HG02973 (cell line): ENCODE measurements around the gene SMO.
"Not testable (repeated sequence)": the region's sequence is repeated elsewhere in the genome, so short reads cannot be mapped to it uniquely, and the experiment has no call there.

Experiments
- ATAC-seq: cut with Tn5 transposase; IDR thresholded peaks from one replicate; pipeline ENCODE4 v1.9.1; 2021; ENCODE audit warnings: moderate library complexity; ENCODE audit not compliant: unreplicated experiment

Gene SMO

DNA sequence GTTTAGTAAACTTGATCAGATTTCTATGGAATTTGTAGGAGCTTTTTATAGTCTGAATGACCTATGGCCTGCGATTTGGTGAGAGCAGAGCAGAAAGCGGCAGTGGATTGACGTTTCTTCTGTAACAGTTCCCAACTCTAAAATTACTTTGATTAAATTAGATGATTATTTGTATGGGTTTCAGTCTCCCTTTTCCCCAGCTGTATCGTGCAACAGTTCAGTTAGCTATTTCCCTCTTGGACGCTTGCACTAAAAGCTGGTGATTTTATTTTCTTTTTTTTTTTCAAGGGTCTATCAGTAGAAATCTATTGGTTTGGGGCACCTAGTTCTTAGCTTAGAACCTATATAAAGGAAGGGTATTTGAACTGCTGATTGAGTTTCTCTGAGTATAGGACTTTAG, 43.2 kb downstream of the SMO start:
- ATAC-seq, result no peak

GRCh38 chr7:129238546-129238945, 50.1 kb downstream of the SMO start:
- no peak for ATAC-seq

DNA sequence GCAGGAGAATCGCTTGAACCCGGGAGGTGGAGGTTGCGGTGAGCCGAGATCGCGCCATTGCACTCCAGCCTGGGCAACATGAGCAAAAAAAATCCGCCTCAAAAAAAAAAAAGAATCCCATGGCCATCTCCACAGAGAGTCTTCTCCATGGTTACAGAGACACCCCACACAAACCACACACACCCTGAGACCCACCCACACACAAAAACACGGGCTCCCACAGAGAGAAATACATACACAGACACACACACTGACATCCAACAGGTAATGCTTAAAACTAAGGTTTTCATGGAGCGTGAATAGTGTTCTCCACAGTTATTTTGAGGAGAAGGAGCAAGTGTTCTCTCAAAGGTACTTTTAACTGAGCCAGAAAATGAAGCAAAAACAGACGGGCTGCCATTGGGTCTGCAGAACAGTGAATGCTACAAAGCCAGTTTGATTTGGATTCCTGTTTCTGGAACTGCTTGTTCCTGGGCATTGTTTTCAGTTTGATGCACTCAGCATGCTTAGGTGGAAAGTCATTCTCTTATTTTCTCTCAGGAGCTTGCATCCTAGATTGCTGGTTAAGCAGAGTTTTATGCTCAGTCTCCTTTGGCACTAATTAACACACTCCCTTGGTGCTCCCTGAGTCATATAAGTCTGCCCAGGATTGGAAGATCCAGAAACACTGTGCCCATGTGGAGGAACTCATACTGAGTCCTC, 51.8 kb downstream of the SMO start:
- ATAC-seq, result no peak

DNA sequence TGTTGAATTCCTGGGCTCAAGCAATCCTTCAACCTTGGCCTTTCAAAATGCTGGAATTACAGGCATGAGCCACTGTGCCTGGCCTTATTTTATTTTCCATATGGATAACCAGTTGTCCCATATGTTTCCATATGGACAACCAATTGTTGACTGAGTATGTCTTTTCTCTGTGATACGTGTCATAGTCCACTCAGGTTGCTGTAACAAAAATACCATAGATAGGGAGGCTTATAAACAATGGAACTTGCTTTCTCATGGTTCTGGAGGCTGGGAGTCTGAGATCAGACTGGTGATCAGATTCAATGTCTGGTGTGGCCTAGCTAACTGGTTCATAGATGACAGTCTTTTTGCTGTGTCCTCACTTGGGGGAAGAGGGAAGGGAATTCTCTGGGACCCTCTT, 55.8 kb downstream of the SMO start:
- ATAC-seq, result no peak

GRCh38 chr7:129245533-129245932, 57.1 kb downstream of the SMO start:
- no peak for ATAC-seq

GRCh38 chr7:129247087-129247486, 58.7 kb downstream of the SMO start:
- no peak for ATAC-seq

GRCh38 chr7:129252128-129252527, 63.7 kb downstream of the SMO start:
- no peak for ATAC-seq

DNA sequence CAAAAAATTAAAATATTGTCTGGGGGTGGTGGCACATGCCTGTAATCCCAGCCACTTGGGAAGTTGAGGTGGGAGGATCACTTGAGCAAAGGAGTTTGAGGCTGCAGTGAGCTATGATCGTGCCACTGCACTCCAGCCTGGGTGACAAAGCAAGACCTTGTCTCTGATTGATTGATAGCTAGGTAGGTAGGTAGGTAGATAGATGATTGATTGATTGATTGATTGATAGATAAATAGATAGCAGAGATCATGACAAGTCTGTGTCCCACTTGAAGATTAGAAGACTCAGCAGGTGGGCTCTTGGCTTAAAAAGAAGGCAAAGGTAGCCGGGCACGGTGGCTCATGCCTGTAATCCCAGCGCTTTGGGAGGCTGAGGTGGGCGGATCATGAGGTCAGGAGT, 64.2 kb downstream of the SMO start:
- ATAC-seq, result not testable (repeated sequence)

GRCh38 chr7:129255800-129256199, 67.4 kb downstream of the SMO start:
- no peak for ATAC-seq

GRCh38 chr7:129256221-129256620, 67.8 kb downstream of the SMO start:
- no peak for ATAC-seq

- ATAC-seq, result no peak
These were observed 68.7 kb downstream of the SMO start for GRCh38 chr7:129257168-129257567.

DNA sequence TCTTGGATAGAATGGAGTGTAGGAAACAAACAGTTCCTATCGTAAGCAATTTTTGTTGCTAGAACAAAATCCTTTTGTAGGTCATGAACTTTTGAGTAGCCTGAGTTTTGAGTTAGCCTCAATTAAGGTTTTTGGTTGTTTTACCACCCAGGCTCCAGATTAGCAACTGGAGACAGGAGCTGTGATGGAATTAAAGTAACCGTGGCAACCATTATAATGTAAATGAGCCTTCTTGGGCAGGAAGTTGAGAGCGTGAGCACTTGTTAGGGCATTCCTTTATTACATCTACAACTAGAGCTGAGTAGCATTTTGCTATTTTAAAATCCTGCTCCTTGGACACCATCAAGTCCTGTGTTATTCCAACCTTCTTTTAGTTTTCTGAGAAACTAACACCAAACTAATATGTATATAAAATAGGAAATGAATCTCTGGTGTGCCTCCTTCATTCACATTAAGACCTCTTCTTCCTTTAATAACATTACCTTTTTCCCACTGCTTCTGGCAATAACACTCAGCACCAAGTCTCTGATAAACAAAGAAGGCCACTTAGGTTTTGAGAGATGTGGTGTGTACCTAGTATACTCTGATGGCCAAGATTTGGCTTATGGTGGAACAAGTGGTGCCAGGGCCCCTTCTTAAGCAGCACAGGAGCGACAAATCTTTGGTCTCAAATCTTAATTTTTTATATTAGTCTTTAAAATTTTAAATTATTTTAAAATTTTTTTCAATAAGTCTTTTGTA, 70.4 kb downstream of the SMO start:
- no peak for ATAC-seq

- no peak for ATAC-seq
These were observed 73.9 kb downstream of the SMO start for GRCh38 chr7:129262324-129262723.
